NCI-H128 (cell line): ENCODE measurements around the gene TMEM192.
"Not testable (repeated sequence)": the region's sequence is repeated elsewhere in the genome, so short reads cannot be mapped to it uniquely, and the experiment has no call there.

ENCODE experiments used
- DNase-seq: peaks from one replicate; lab custom pipeline; 2025; ENCODE audit not compliant: unreplicated experiment; lab: John Stamatoyannopoulos, UW

Gene TMEM192

DNA sequence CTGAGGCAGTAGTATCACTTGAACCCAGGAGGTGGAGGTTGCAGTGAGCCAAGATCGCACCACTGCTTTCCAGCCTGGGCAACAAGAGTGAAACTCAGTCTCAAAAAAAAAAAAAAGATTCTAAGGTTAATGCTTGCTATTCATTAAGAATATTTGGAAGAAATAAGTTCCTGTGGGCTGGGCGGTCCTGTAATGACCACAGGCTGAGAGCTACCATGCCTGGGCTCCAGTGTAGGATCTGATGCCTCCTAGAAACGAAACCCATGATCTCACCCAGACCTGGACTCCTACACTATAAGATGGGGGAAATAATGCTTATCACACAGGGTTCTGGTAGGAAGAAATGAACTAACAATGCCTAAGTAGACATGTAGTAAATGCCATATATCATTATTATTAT is 17.8 kb downstream of the TMEM192 start:
- DNase-seq = no peak

- DNase-seq = not testable (repeated sequence)
These were observed 20.5 kb downstream of the TMEM192 start for GRCh38 chr4:165092187-165092586.

DNA sequence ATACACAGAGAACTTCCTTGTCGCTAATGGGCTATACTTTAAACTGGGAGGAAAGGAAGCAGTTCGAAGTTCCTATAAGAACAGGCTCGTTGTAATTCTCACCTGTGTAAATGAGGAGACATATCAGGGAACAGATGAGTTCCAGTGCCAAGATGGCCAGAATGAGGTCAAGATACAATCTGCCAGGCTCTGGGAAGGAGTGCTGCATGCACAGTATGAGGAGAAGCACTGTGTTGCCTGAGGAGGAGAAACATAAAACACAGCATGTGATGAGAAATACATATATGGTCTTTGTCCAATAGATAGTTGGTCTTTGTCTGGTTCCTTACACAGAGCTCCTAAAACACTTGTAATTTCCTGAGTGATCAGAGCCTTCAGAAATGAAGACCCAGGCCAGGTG is 24.3 kb downstream of the TMEM192 start:
- no peak for DNase-seq

DNA sequence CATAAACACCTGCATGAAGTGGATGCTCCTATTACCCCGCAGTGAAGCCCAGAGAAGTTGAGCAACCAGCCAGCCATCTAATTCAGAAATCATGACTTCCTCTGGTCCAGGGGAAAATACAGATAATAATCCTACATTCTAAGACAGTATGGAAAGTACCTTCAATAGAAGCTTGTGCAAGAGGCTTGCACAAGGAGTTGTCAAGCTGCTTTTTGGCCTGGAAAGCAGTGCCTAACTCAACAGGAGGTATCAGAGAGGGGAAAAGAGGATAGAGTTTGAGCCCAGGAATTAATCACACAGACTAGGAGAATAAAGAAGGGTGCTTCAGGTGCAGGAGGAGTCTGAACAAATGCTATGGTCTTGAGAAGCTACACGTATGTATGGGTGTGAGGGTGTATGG is 26.7 kb downstream of the TMEM192 start:
- no peak for DNase-seq

DNA sequence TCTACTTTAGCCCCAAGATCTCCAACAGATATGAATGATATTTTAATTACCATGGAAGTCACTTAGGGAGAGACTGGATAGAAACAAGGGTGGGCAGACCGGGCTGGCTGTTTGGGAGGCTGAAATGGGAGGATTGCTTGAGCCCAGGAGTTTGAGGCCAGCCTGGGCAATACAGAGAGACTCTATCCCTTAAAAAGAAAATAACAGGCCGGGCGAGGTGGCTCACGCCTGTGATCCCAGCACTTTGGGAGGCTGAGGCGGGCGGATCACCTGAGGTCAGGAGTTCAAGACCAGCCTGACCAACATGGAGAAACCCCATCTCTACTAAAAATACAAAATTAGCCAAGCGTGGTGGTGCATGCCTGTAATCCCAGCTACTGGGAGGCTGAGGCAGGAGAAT is 27.9 kb downstream of the TMEM192 start:
- not testable (repeated sequence) for DNase-seq

- DNase-seq = no peak
These were observed 33.2 kb downstream of the TMEM192 start for GRCh38 chr4:165079476-165079875.

DNA sequence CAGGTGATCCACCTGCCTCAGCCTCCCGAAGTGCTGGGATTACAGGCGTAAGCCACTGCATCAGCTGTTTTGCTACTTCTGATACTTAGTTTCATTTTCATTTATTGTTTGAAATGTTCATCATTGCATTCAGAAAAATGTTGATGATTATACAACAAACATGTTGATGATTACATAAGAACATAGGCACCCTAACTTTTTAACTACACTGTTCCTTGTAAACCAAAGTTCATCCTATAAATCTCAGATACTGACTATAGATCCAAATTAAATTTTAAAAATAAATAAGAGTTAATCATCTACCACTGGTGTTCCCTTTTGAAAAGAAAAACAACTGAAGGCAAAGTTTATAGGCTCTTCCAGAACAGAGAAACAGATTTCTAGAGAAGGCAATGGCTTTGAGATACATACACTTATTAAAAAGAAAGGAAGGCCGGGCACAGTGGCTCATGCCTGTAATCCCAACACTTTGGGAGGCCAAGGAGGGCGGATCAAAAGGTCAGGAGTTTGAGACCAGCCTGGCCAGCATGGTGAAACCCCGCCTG is 35.6 kb downstream of the TMEM192 start:
- DNase-seq = no peak

- not testable (repeated sequence) for DNase-seq
These were observed 39.3 kb downstream of the TMEM192 start for GRCh38 chr4:165073346-165073745.

DNA sequence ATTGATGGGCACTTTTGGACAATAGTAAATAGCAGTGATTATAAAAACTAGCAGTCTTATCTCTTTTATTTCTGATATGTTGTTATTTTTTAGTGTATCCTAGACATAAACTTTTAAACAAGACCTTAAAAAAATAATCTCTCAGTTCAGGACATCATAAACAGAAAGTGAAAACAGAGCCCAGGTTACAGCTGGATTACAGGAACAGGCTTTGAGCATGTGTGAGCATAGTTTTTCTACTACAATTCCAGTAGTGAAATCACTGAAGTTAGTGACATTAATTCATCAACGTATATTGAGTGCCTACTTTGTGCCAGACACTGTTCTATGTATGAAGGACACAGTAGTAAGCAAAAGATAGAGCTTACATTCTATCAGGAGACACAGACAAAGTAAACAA is 42.1 kb downstream of the TMEM192 start:
- DNase-seq = no peak

DNA sequence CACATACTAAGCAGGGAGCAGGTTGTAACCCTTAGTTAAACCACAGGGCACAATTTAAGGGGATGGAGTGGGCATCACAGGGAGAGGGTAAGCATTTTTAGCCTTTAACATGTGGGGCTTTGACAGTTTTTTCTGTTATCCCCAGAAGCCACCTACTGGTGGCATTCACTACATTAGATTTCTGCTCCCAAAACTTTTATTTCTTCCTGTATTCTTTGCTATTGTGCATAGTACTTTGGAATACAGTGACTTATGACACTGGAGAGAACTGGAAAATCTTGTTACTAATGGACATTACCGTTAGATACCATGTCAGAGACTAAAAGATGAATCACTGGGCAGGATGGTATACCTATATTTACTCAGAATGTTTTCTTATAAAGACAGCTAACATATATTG is 51.7 kb downstream of the TMEM192 start:
- DNase-seq = no peak

- DNase-seq = no peak
These were observed 53.3 kb downstream of the TMEM192 start for GRCh38 chr4:165059386-165059785.

DNA sequence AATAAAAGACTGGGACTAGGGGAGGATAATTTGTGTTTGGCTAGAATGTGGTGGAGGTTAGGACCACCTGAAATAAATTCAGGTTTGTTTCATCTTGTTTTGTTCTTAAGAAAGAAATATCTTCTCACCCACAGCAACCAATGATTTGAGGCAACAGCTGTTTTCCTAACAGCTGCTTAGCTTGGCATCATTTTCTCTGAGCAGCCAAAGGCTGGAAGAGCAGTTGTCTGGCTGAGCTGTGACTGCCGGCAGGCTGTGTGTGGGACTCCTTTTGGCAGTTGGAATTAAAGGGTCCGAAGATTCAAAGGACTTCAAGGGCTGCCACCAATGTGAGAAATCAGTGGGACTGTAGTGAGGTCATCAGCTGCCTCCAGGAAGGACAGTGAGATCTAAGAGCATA is 54.0 kb downstream of the TMEM192 start:
- DNase-seq = no peak

DNA sequence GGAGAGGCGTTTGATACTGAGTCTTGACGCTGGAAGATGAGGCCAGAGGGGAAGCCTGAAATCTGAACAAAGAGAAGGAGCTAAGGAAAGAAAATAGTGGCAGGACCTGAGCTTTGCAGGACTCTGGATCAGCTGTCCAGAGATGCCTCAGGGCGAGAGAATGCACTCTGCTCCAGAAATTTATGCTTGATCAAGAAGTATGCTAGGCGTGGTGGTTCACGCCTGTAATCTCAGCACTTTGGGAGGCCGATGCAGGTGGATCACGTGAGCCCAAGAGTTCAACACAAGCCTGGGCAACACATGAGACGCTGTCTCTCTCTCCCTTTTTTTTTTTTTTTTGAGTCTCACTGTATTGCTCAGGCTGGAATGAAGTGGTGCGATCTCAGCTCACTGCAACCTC is 57.1 kb downstream of the TMEM192 start:
- DNase-seq = no peak

DNA sequence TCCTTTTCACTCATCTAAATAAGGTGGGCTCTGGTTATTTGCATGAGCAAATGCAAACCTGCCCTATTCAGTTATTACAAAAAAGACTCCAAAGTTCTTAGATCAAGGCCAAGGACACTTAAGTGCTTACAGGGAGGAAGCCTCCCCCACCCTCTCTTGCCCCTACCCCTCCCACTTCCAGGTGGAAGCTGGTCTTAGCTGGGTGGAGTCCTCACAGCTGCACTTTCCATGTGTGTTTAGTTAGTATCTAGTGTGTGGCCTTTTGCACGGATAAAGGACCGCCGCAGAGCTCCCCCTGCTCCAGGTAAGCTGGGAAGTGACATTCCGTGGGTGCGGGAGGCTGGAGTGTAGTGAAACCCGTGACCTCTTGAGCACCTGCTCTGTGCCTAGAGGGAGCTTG is 59.0 kb downstream of the TMEM192 start, which contains the start of gene TRIM75:
Gene TRIM75 (plus strand): TSS at position 222 of the 400 bp plus-strand sequence. CDS start 5,282 bp downstream, outside the sequence.
- DNase-seq = no peak

DNA sequence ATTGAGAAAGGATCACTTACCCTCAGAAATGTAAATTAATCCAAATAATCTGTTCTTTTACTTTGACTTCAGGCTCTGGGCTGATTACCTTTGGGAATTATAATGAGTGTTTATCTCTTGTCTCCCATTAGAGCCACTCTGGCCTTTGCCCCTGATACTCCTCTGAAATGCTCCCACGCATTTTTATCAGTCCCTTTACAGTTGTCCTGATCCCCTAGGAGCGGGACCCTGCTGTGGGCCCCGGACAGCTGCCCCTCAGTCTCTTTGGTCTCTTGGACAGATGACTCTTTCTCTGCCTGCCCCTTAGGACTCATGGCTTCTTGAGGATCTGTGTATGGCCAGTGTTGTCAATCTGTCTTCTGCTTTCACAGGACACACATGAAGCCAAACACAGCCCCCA is 60.0 kb downstream of the TMEM192 start:
- DNase-seq = no peak

GRCh38 chr4:165048170-165048569 is 64.5 kb downstream of the TMEM192 start:
- DNase-seq = no peak

DNA sequence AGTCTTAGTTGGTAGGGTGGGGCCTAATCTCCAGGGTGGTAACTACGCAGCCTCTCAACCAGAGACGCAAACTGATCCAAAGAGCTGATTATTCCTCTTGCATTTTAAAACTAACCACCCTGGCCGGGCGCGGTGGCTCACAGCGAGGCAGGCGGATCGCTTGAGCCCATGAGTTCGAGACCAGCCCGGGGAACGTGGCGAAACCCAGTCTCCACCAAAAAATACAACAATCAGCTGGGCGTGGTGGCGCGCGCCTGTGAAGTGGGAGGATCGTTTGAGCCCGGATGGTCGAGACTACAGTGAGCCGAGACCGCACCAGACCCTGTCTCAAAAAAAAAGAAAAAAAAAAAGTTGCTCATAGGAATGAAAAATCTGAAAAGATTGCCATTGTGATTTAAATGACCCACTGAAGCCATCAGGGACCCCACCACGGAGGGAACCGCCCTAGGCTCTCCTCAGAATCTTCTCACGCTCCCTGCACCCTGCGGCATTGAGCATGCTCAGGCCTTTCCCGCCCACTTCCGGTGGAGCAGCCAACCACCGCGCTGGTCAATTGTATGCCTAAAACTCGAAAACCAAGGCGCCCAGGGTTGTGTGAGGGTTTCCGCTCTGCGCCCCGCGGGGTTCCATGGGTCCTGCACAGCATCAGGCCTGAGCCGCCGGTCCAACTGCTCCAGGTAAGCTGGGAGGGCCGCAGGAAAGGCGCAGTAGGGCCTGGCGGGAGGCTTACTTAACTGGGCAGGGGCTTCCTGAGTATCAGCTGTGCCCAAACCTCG is 81.0 kb downstream of the TMEM192 start, which contains the start of gene TRIM60:
Gene TRIM60 (plus strand): TSS at position 564 of the 776 bp plus-strand sequence. CDS start 8,074 bp downstream, outside the sequence.
- DNase-seq = no peak

- no peak for DNase-seq
These were observed 84.8 kb downstream of the TMEM192 start for GRCh38 chr4:165027762-165028402.

DNA sequence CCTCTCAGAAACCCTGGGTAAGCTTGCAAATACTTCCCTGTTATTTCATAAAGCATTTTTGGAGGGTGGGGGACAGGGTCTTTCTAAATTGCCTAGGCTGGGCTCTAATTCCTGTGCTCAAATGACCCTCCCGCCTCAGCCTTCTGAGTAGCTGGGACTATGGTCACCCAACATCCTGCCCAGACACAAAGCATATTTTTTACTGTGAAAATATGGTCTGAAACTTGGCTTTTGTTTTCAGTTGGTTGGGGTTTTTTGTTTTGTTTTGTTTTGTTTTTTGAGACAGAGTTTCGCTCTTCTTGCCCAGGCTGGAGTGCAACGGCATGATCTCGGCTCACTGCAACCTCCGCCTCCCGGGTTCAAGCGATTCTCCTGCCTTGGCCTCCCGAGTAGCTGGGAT is 86.9 kb downstream of the TMEM192 start:
- DNase-seq = not testable (repeated sequence)
